Breast epithelium (tissue), 4 donors: Measurements from ENCODE around the gene TRMT11. TPM values are rescaled to one million over a fixed set of nuclear protein-coding genes. Genes with fewer than 3 reads are reported as not detected.

Experiments
- DNase-seq, 2 donors: peaks; one replicate each; pipeline ENCODE4 v3.0.0-alpha.2; 2019; ENCODE audit warnings: low spot score in 2 of 2
- H3K27ac ChIP-seq, 2 donors: fragments of 200-600 bp; sonication (generic) in 1 of 2; one replicate each; pipeline ENCODE4 v1.5.1; 2016 to 2019; ENCODE audit warnings: mild to moderate bottlenecking in 1 of 2
- H3K27me3 ChIP-seq, 2 donors: fragments of 200-600 bp; sonication (generic) in 1 of 2; one replicate each; pipeline versions ENCODE4 v1.5.1 to v1.6.0; 2017 to 2019; ENCODE audit warnings: control low read depth in 1 of 2, mild to moderate bottlenecking in 1 of 2
- H3K36me3 ChIP-seq: fragments of 200-600 bp; one replicate; pipeline ENCODE4 v1.5.1; 2019
- H3K4me1 ChIP-seq, 2 donors: fragments of 200-600 bp; sonication (generic); one replicate each; pipeline ENCODE4 v1.5.1; 2016 to 2019; ENCODE audit warnings: control low read depth in 1 of 2
- H3K4me3 ChIP-seq, 3 donors: fragments of 200-600 bp; sonication (generic); 1 replicate in 2 of 3; 2 replicates in 1 of 3; pipeline ENCODE4 v1.5.1; 2016 to 2019; ENCODE audit warnings: mild to moderate bottlenecking in 3 of 3, moderate library complexity in 2 of 3
- H3K9me3 ChIP-seq, 2 donors: fragments of 200-600 bp; sonication (generic) in 1 of 2; one replicate each; pipeline ENCODE4 v1.5.1; 2016 to 2019; ENCODE audit warnings: control low read depth in 1 of 2
- CTCF ChIP-seq, 3 donors: fragments of 450-650 bp; IDR thresholded peaks; one replicate each; pipeline ENCODE4 v1.5.1; 2016 to 2017; ENCODE audit warnings: antibody characterized with exemption in 3 of 3, mild to moderate bottlenecking in 3 of 3, moderate library complexity in 3 of 3
- POLR2A ChIP-seq: fragments of 450-650 bp; IDR thresholded peaks from one replicate; pipeline ENCODE4 v1.6.1; 2016; ENCODE audit warnings: antibody characterized with exemption, mild to moderate bottlenecking, moderate library complexity
- POLR2AphosphoS5 ChIP-seq, 3 donors: sonication (generic); formaldehyde crosslinking; IDR thresholded peaks; one replicate each; pipeline ENCODE4 v1.6.1; 2017; ENCODE audit warnings: antibody characterized with exemption in 3 of 3
- intact Hi-C: fragments of 100-400 bp; cut with DNase I; formaldehyde crosslinking; loops from one replicate; pipeline ENCODE4 v1.15.1; 2023; ENCODE audit warnings: low total_unique reads
- total RNA-seq, 3 donors: library from RNA; depleted of rRNA; stranded (reverse); fragments of >200 nt; gene quantifications; one replicate each; pipeline ENCODE4 v1.1.0, GENCODE V29; 2016

Gene TRMT11
- total RNA-seq, 3 donors from 2014 or later: 17.3 to 48.3 (median 39.7) TPM

- Histone ChIP-seq H3K36me3 (no peaks in the 10 kb centered on the region), H3K4me1 (peaks cover 0 to 7% of the 10 kb centered on the region in 2 donors), H3K27ac (no peak overlapping the region), H3K9me3 (no peaks in the 10 kb centered on the region), H3K27me3 (no peaks in the 10 kb centered on the region), H3K4me3 (no peak overlapping the region)
- intact Hi-C loops: no loop called here
- no peak for TF ChIP-seq POLR2AphosphoS5 (IDR thresholded peaks at IDR 0.05)
- no peak for TF ChIP-seq POLR2A
- no peak for TF ChIP-seq CTCF (IDR thresholded peaks at IDR 0.05)
- no peak for DNase-seq
Observed at GRCh38 chr6:125983246-125983945, 2.9 kb upstream of the TRMT11 start.

GRCh38 chr6:125984311-125984710 lies 2.0 kb upstream of the TRMT11 start:
- no peak for DNase-seq
- no peaks in the 10 kb centered on the region for H3K9me3 ChIP-seq
- no peaks in the 10 kb centered on the region for H3K36me3 ChIP-seq
- H3K27ac ChIP-seq: no peak overlapping the region
- H3K4me1 ChIP-seq: peaks cover 0 to 7% of the 10 kb centered on the region in 2 donors
- intact Hi-C loops: no loop called here
- H3K4me3 ChIP-seq: no peak overlapping the region
- no peak for TF ChIP-seq POLR2AphosphoS5 (IDR thresholded peaks at IDR 0.05)
- no peaks in the 10 kb centered on the region for H3K27me3 ChIP-seq

GRCh38 chr6:125985522-125985921 lies 818 bp upstream of the TRMT11 start:
- DNase-seq: no peak
- Histone ChIP-seq H3K27ac (peak overlapping the region; percentile 95 to 96), H3K27me3 (no peaks in the 10 kb centered on the region), H3K4me1 (peaks cover 0 to 7% of the 10 kb centered on the region in 2 donors), H3K36me3 (no peaks in the 10 kb centered on the region), H3K4me3 (peak overlapping the region in 2 of 3 donors; percentile 87 to 90), H3K9me3 (no peaks in the 10 kb centered on the region)
- intact Hi-C loops: no loop called here
- TF ChIP-seq CTCF (IDR thresholded peaks at IDR 0.05) (no peak), POLR2AphosphoS5 (IDR thresholded peaks at IDR 0.05) (no peak), POLR2A (no peak)

- TF ChIP-seq POLR2AphosphoS5 (IDR thresholded peaks at IDR 0.05) (no peak), CTCF (IDR thresholded peaks at IDR 0.05) (no peak), POLR2A (no peak)
- Histone ChIP-seq H3K36me3 (no peaks in the 10 kb centered on the region), H3K9me3 (no peaks in the 10 kb centered on the region), H3K4me3 (peak overlapping the region; percentile 82 to 90 (median 87)), H3K27ac (peak overlapping the region; percentile 95 to 96), H3K4me1 (peaks cover 0 to 7% of the 10 kb centered on the region in 2 donors), H3K27me3 (no peaks in the 10 kb centered on the region)
- DNase-seq: no peak
- intact Hi-C loops: no loop called here
Observed at GRCh38 chr6:125985979-125986300, 400 bp upstream of the TRMT11 start.

- H3K4me1 ChIP-seq: peaks cover 0 to 7% of the 10 kb centered on the region in 2 donors
Observed at GRCh38 chr6:125987026-125987617, 782 bp downstream of the TRMT11 start.

More at GRCh38 chr6:125987026-125987617, 782 bp downstream of the TRMT11 start:
- no peak for TF ChIP-seq POLR2AphosphoS5 (IDR thresholded peaks at IDR 0.05)
- TF ChIP-seq POLR2A: no peak
- TF ChIP-seq CTCF (IDR thresholded peaks at IDR 0.05): no peak
- Histone ChIP-seq H3K9me3 (no peaks in the 10 kb centered on the region), H3K4me3 (peak overlapping the region; percentile 82 to 90 (median 87)), H3K27me3 (no peaks in the 10 kb centered on the region), H3K27ac (peak overlapping the region; percentile 95 to 96), H3K36me3 (no peaks in the 10 kb centered on the region)
- intact Hi-C loops: no loop called here
- DNase-seq: no peak
